ENCODE results near the gene ABCC4. TPM values are rescaled to one million over a fixed set of nuclear protein-coding genes. Genes with fewer than 3 reads are reported as not detected.

Gene ABCC4
- total and polyA plus RNA-seq, 2 donors (not counting 1 experiment from before 2014, with no cell fraction given) = 1.8 to 7.1 TPM

- no peaks in the 10 kb centered on the region for H3K79me2 ChIP-seq (ENCODE audit: control insufficient read depth, insufficient read depth, low read length)
- H3K9ac ChIP-seq (ENCODE audit: low read length) = no peak overlapping the region
- 100% methylated on average over 1 of the region's 3 CpGs for WGBS (ENCODE audit: insufficient coverage)
- no peak for DNase-seq
- no peak overlapping the region for H3K4me3 Mint-ChIP-seq
- H4K20me1 ChIP-seq (ENCODE audit: control insufficient read depth, insufficient read depth, low read length, poor library complexity, severe bottlenecking) = no peaks in the 10 kb centered on the region
- H3K4me2 ChIP-seq (replicated peaks; ENCODE audit: low read depth, low read length, poor library complexity, severe bottlenecking) = no peak overlapping the region
- POLR2A ChIA-PET = no interaction called here
- CTCF ChIA-PET = no interaction called here
- intact Hi-C loops (cut with micrococcal nuclease) = no loop called here
- H3K27ac ChIP-seq (ENCODE audit: low read length in 2 of 2) = no peak overlapping the region
- no peak overlapping the region for H2AFZ ChIP-seq (ENCODE audit: insufficient read depth, low read depth, low read length, poor library complexity, severe bottlenecking)
- H3K4me3 ChIP-seq (ENCODE audit: control extremely low read depth in 1 of 5, extremely low read depth in 1 of 5, insufficient read depth in 1 of 5, low read depth in 2 of 5, low read length in 4 of 5) = no peak overlapping the region
- TF ChIP-seq EZH2 (IDR thresholded peaks at IDR 0.05; ENCODE audit: borderline replicate concordance, insufficient read depth, low read depth, low read length, poor library complexity, severe bottlenecking) (no peak), CTCF (IDR thresholded peaks at IDR 0.05) (no peak)
- H3K9me3 ChIP-seq (ENCODE audit: control extremely low read depth in 1 of 3, control insufficient read depth in 2 of 3, insufficient read depth in 1 of 3, low read length in 2 of 3) = no peaks in the 10 kb centered on the region
- no peaks in the 10 kb centered on the region for H3K27me3 ChIP-seq (replicated peaks in 1 of 4; ENCODE audit: control extremely low read depth in 1 of 4, control insufficient read depth in 3 of 4, insufficient read depth in 4 of 4, low read length in 3 of 4)
- no peak for ATAC-seq (ENCODE audit: low read depth)
- no peaks in the 10 kb centered on the region for H3K4me1 ChIP-seq (ENCODE audit: control insufficient read depth in 2 of 2, insufficient read depth in 2 of 2, low read length in 2 of 2)
- H3K4me1 Mint-ChIP-seq = no peaks in the 10 kb centered on the region
- H3K27ac Mint-ChIP-seq = no peak overlapping the region
- H3K9me3 Mint-ChIP-seq (ENCODE audit: insufficient read depth) = no peaks in the 10 kb centered on the region
- no peaks in the 10 kb centered on the region for H3K27me3 Mint-ChIP-seq
- peaks cover 0 to 5% of the 10 kb centered on the region in 2 experiments for H3K36me3 ChIP-seq (replicated peaks in 1 of 2; ENCODE audit: control extremely low read depth in 1 of 2, control insufficient read depth in 1 of 2, extremely low read depth in 1 of 2, insufficient read depth in 2 of 2, low read length in 1 of 2)
Measured at GRCh38 chr13:95074820-95075219, 226.4 kb downstream of the ABCC4 start.

GRCh38 chr13:95073747-95074311 is 227.4 kb downstream of the ABCC4 start:
- intact Hi-C loops (cut with micrococcal nuclease) = no loop called here
- H3K79me2 ChIP-seq (ENCODE audit: control insufficient read depth, insufficient read depth, low read length) = no peaks in the 10 kb centered on the region
- H3K4me1 ChIP-seq (ENCODE audit: control insufficient read depth in 2 of 2, insufficient read depth in 2 of 2, low read length in 2 of 2) = no peaks in the 10 kb centered on the region
- DNase-seq (no peak), ATAC-seq (ENCODE audit: low read depth) (no peak)
- no peaks in the 10 kb centered on the region for H4K20me1 ChIP-seq (ENCODE audit: control insufficient read depth, insufficient read depth, low read length, poor library complexity, severe bottlenecking)
- H3K4me1 Mint-ChIP-seq = no peaks in the 10 kb centered on the region
- H2AFZ ChIP-seq (ENCODE audit: insufficient read depth, low read depth, low read length, poor library complexity, severe bottlenecking) = no peak overlapping the region
- H3K27ac Mint-ChIP-seq = no peak overlapping the region
- no peak overlapping the region for H3K4me2 ChIP-seq (replicated peaks; ENCODE audit: low read depth, low read length, poor library complexity, severe bottlenecking)
- peaks cover 0 to 5% of the 10 kb centered on the region in 2 experiments for H3K36me3 ChIP-seq (replicated peaks in 1 of 2; ENCODE audit: control extremely low read depth in 1 of 2, control insufficient read depth in 1 of 2, extremely low read depth in 1 of 2, insufficient read depth in 2 of 2, low read length in 1 of 2)
- TF ChIP-seq EZH2 (IDR thresholded peaks at IDR 0.05; ENCODE audit: borderline replicate concordance, insufficient read depth, low read depth, low read length, poor library complexity, severe bottlenecking) = no peak
- TF ChIP-seq CTCF (IDR thresholded peaks at IDR 0.05) = no peak
- H3K9ac ChIP-seq (ENCODE audit: low read length) = no peak overlapping the region
- no peaks in the 10 kb centered on the region for H3K27me3 ChIP-seq (replicated peaks in 1 of 4; ENCODE audit: control extremely low read depth in 1 of 4, control insufficient read depth in 3 of 4, insufficient read depth in 4 of 4, low read length in 3 of 4)
- H3K27me3 Mint-ChIP-seq = no peaks in the 10 kb centered on the region
- H3K9me3 Mint-ChIP-seq (ENCODE audit: insufficient read depth) = no peaks in the 10 kb centered on the region
- WGBS (ENCODE audit: insufficient coverage) = 96% methylated on average over 5 of the region's 7 CpGs
- no peaks in the 10 kb centered on the region for H3K9me3 ChIP-seq (ENCODE audit: control extremely low read depth in 1 of 3, control insufficient read depth in 2 of 3, insufficient read depth in 1 of 3, low read length in 2 of 3)
- ChIA-PET CTCF (no interaction called here), POLR2A (no interaction called here)
- no peak overlapping the region for H3K27ac ChIP-seq (ENCODE audit: low read length in 2 of 2)
- H3K4me3 ChIP-seq (ENCODE audit: control extremely low read depth in 1 of 5, extremely low read depth in 1 of 5, insufficient read depth in 1 of 5, low read depth in 2 of 5, low read length in 4 of 5) = no peak overlapping the region
- H3K4me3 Mint-ChIP-seq = no peak overlapping the region
